ENCODE measurements around the gene KRTAP2-3.
"Not testable (repeated sequence)": the region's sequence is repeated elsewhere in the genome, so short reads cannot be mapped to it uniquely, and the experiment has no call there.

The KRTAP2-3 gene

DNA sequence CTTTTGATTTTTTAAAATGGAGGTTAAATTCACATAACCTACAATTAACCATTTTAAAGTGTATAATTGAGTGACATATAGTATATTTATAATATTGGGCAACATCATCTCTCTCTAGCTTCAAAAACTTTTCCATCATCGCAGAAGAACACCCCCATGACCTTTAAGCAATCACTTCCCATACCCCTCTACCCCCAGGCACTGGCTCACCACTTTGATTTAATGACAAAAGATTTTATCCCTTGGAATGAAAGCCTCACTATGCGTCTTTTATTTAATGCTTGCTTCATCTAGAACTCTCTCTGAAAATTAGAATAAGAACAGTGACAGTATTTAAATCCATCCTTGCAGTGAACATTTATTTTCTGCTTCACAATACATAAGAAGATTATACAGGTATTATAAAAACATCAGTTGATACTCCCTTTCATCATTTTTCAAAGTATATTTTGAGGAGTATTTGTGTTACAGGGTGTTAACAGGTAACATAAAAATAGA is 22.0 kb downstream of the KRTAP2-3 start:
- H3K9me3 ChIP-seq, result no peaks in the 10 kb centered on the region
- DNase-seq, result no peak
- H3K4me3 ChIP-seq (ENCODE audit: low read depth, low read length), result no peak overlapping the region
- no peak for TF ChIP-seq CTCF (IDR thresholded peaks at IDR 0.05; ENCODE audit: low read depth, low read length)
- H3K4me1 ChIP-seq, result no peaks in the 10 kb centered on the region
- H3K27me3 ChIP-seq, result peaks cover 51% of the 10 kb centered on the region
- no peaks in the 10 kb centered on the region for H3K36me3 ChIP-seq

- H3K27me3 ChIP-seq, result peaks cover 66% of the 10 kb centered on the region
- H3K4me1 ChIP-seq; H3K36me3 ChIP-seq; H3K4me3 ChIP-seq (ENCODE audit: low read depth, low read length); DNase-seq; H3K9me3 ChIP-seq: not testable (repeated sequence)
These were observed 25.5 kb downstream of the KRTAP2-3 start, which contains the start of gene KRTAP1-3 for GRCh38 chr17:41034346-41034935. TSS of gene KRTAP1-3 (minus strand) at chr17:41034874. CDS start at chr17:41034821, 53 bp downstream.

GRCh38 chr17:41029633-41030245 is 30.2 kb downstream of the KRTAP2-3 start, which contains the start of gene KRTAP1-4:
TSS of gene KRTAP1-4 (minus strand) at chr17:41030195. CDS start at chr17:41030078, 117 bp downstream.
- Histone ChIP-seq H3K4me3 (ENCODE audit: low read depth, low read length) (no peak within 1 kb of the TSS), H3K4me1 (no peaks in the 10 kb centered on the region), H3K36me3 (no peaks in the 10 kb centered on the region), H3K27me3 (peaks cover 71% of the 10 kb centered on the region), H3K9me3 (no peaks in the 10 kb centered on the region)
- no peak for DNase-seq
- no peak for TF ChIP-seq CTCF (IDR thresholded peaks at IDR 0.05; ENCODE audit: low read depth, low read length)

- Histone ChIP-seq H3K36me3 (no peaks in the 10 kb centered on the region), H3K4me3 (ENCODE audit: low read depth, low read length) (no peak within 1 kb of the TSS), H3K27me3 (peaks cover 51% of the 10 kb centered on the region), H3K4me1 (no peaks in the 10 kb centered on the region), H3K9me3 (no peaks in the 10 kb centered on the region)
- no peak for DNase-seq
- no peak for TF ChIP-seq CTCF (IDR thresholded peaks at IDR 0.05; ENCODE audit: low read depth, low read length)
These were observed 33.0 kb downstream of the KRTAP2-3 start, which contains the start of gene KRTAP1-5 for GRCh38 chr17:41026715-41027471. TSS of gene KRTAP1-5 (minus strand) at chr17:41027208. CDS start at chr17:41027155, 53 bp downstream.

DNA sequence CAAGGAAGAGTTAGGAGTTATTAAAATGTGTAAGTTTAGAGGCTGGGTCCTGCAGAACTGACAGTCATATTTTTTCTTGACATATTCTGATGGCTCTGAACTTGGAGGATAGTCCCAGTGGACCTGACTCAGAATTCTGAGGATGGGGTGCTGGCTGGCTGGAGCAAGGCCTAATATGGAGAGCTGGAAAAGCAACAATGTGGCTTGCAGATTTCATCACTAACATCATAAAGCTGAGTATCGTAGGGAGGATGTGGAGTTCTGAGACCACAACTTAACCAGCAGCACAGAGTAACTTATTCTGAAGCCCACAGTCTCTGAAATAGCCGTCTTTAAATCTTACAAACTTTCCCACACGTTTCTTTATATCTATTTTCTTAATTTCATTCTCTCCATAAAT is 35.2 kb downstream of the KRTAP2-3 start:
- Histone ChIP-seq H3K4me1 (no peaks in the 10 kb centered on the region), H3K9me3 (no peaks in the 10 kb centered on the region), H3K4me3 (ENCODE audit: low read depth, low read length) (no peak overlapping the region), H3K27me3 (peaks cover 33% of the 10 kb centered on the region), H3K36me3 (no peaks in the 10 kb centered on the region)
- TF ChIP-seq CTCF (IDR thresholded peaks at IDR 0.05; ENCODE audit: low read depth, low read length), result no peak
- DNase-seq, result no peak

GRCh38 chr17:41020336-41020735 is 39.6 kb downstream of the KRTAP2-3 start:
- H3K27me3 ChIP-seq, result peaks cover 14% of the 10 kb centered on the region
- no peak for TF ChIP-seq CTCF (IDR thresholded peaks at IDR 0.05; ENCODE audit: low read depth, low read length)
- no peak for DNase-seq
- H3K4me1 ChIP-seq, result no peaks in the 10 kb centered on the region
- no peak overlapping the region for H3K4me3 ChIP-seq (ENCODE audit: low read depth, low read length)
- no peaks in the 10 kb centered on the region for H3K36me3 ChIP-seq
- H3K9me3 ChIP-seq, result no peaks in the 10 kb centered on the region

Measured in BE2C (cell line).